Measurements from ENCODE around the gene CFP.
"Not testable (repeated sequence)": the region's sequence is repeated elsewhere in the genome, so short reads cannot be mapped to it uniquely, and the experiment has no call there.

Gene CFP

GRCh38 chrX:47629419-47630200 lies at the start of gene CFP:
CFP (minus strand) TSS chrX:47629930; CDS start chrX:47629844, 86 bp downstream.
- peak; percentile 28 for DNase-seq (ENCODE audit: low spot score)

- DNase-seq (ENCODE audit: low spot score): not testable (repeated sequence)
These were observed 46.5 kb upstream of the CFP start for GRCh38 chrX:47675959-47676859.

- DNase-seq (ENCODE audit: low spot score): no peak
These were observed 45.0 kb upstream of the CFP start for GRCh38 chrX:47674776-47675175.

GRCh38 chrX:47665797-47666196 lies 36.1 kb upstream of the CFP start:
- DNase-seq (ENCODE audit: low spot score): not testable (repeated sequence)

GRCh38 chrX:47664737-47665136 lies 35.0 kb upstream of the CFP start:
- DNase-seq (ENCODE audit: low spot score): no peak

GRCh38 chrX:47662144-47662657 lies 32.5 kb upstream of the CFP start:
- DNase-seq (ENCODE audit: low spot score): no peak

- no peak for DNase-seq (ENCODE audit: low spot score)
These were observed 31.8 kb upstream of the CFP start for GRCh38 chrX:47661539-47661938.

GRCh38 chrX:47659421-47659726 lies 29.6 kb upstream of the CFP start:
- DNase-seq (ENCODE audit: low spot score): no peak

- peak; percentile 92 for DNase-seq (ENCODE audit: low spot score)
These were observed 29.1 kb upstream of the CFP start, which contains the start of gene UXT for GRCh38 chrX:47658684-47659420. UXT (minus strand) TSS chrX:47659180; CDS start chrX:47658927, 253 bp downstream.

GRCh38 chrX:47658301-47658683 lies 28.6 kb upstream of the CFP start:
- no peak for DNase-seq (ENCODE audit: low spot score)

- DNase-seq (ENCODE audit: low spot score): no peak
These were observed 21.5 kb upstream of the CFP start for GRCh38 chrX:47651043-47651905.

GRCh38 chrX:47650164-47651042 lies 20.7 kb upstream of the CFP start, which contains the start of gene ELK1:
ELK1 (minus strand) TSS chrX:47650563; CDS start chrX:47641441, 9,122 bp downstream.
- peak; percentile 92 for DNase-seq (ENCODE audit: low spot score)

GRCh38 chrX:47649781-47650163 lies 20.0 kb upstream of the CFP start:
- DNase-seq (ENCODE audit: low spot score): no peak

GRCh38 chrX:47649271-47649670 lies 19.5 kb upstream of the CFP start:
- no peak for DNase-seq (ENCODE audit: low spot score)

GRCh38 chrX:47648376-47648775 lies 18.6 kb upstream of the CFP start:
- DNase-seq (ENCODE audit: low spot score): no peak

GRCh38 chrX:47646636-47647035 lies 16.9 kb upstream of the CFP start:
- no peak for DNase-seq (ENCODE audit: low spot score)

- DNase-seq (ENCODE audit: low spot score): no peak
These were observed 15.8 kb upstream of the CFP start for GRCh38 chrX:47645530-47645929.

- peak; percentile 18 for DNase-seq (ENCODE audit: low spot score)
These were observed 14.9 kb upstream of the CFP start for GRCh38 chrX:47644557-47645091.

GRCh38 chrX:47643926-47644325 lies 14.2 kb upstream of the CFP start:
- no peak for DNase-seq (ENCODE audit: low spot score)

GRCh38 chrX:47638816-47639215 lies 9.1 kb upstream of the CFP start:
- no peak for DNase-seq (ENCODE audit: low spot score)
